ENCODE data around the gene MID1. TPM values are rescaled to one million over a fixed set of nuclear protein-coding genes. Genes with fewer than 3 reads are reported as not detected.
A peak's percentile ranks its signal among the peaks of the same experiment; 100 is the strongest.

The MID1 gene
- total RNA-seq, 2 donors from 2014 or later = 14.6 to 26.1 TPM

GRCh38 chrX:10450959-10451355 is 169.4 kb downstream of the MID1 start:
- H3K27me3 ChIP-seq (replicated peaks; ENCODE audit: insufficient read depth) = no peaks in the 10 kb centered on the region
- H3K9me3 ChIP-seq = no peaks in the 10 kb centered on the region
- TF ChIP-seq POLR2A (IDR thresholded peaks at IDR 0.05) (no peak), POLR2AphosphoS5 (IDR thresholded peaks at IDR 0.05) (no peak), CTCF (IDR thresholded peaks at IDR 0.05) (no peak)
- H3K4me3 ChIP-seq = no peak overlapping the region
- 91% methylated on average over 4 of the region's 4 CpGs for WGBS
- no peak overlapping the region for H3K27ac ChIP-seq
- H3K4me1 ChIP-seq (replicated peaks) = no peaks in the 10 kb centered on the region
- H3K36me3 ChIP-seq = no peaks in the 10 kb centered on the region
- no peak for DNase-seq (ENCODE audit: low spot score)
- intact Hi-C loops (cut with DNase I) = no loop called here

GRCh38 chrX:10450229-10450958 is 170.0 kb downstream of the MID1 start:
- TF ChIP-seq POLR2A (IDR thresholded peaks at IDR 0.05) (no peak), POLR2AphosphoS5 (IDR thresholded peaks at IDR 0.05) (no peak), CTCF (IDR thresholded peaks at IDR 0.05) (no peak)
- H3K4me3 ChIP-seq = no peak overlapping the region
- H3K36me3 ChIP-seq = no peaks in the 10 kb centered on the region
- DNase-seq (ENCODE audit: low spot score) = no peak
- H3K27me3 ChIP-seq (replicated peaks; ENCODE audit: insufficient read depth) = no peaks in the 10 kb centered on the region
- intact Hi-C loops (cut with DNase I) = no loop called here
- no peaks in the 10 kb centered on the region for H3K4me1 ChIP-seq (replicated peaks)
- H3K27ac ChIP-seq = no peak overlapping the region
- no peaks in the 10 kb centered on the region for H3K9me3 ChIP-seq
- 73% methylated on average over 5 of the region's 5 CpGs for WGBS

GRCh38 chrX:10447564-10448214 is 172.7 kb downstream of the MID1 start:
- TF ChIP-seq POLR2A (IDR thresholded peaks at IDR 0.05) (no peak), CTCF (IDR thresholded peaks at IDR 0.05) (no peak), POLR2AphosphoS5 (IDR thresholded peaks at IDR 0.05) (peak; percentile 23)
- Histone ChIP-seq H3K4me1 (replicated peaks) (no peaks in the 10 kb centered on the region), H3K27me3 (replicated peaks; ENCODE audit: insufficient read depth) (no peaks in the 10 kb centered on the region), H3K36me3 (no peaks in the 10 kb centered on the region), H3K4me3 (no peak overlapping the region), H3K9me3 (no peaks in the 10 kb centered on the region), H3K27ac (no peak overlapping the region)
- WGBS = 37% methylated on average over 4 of the region's 4 CpGs
- peak; percentile 19 for DNase-seq (ENCODE audit: low spot score)
- intact Hi-C loops (cut with DNase I) = no loop called here

- DNase-seq (ENCODE audit: low spot score) = no peak
- Histone ChIP-seq H3K27ac (no peak overlapping the region), H3K9me3 (no peaks in the 10 kb centered on the region), H3K36me3 (no peaks in the 10 kb centered on the region), H3K4me1 (replicated peaks) (no peaks in the 10 kb centered on the region), H3K4me3 (no peak overlapping the region), H3K27me3 (replicated peaks; ENCODE audit: insufficient read depth) (no peaks in the 10 kb centered on the region)
- intact Hi-C loops (cut with DNase I) = no loop called here
- 95% methylated on average over 2 of the region's 2 CpGs for WGBS
- TF ChIP-seq CTCF (IDR thresholded peaks at IDR 0.05) (no peak), POLR2AphosphoS5 (IDR thresholded peaks at IDR 0.05) (no peak), POLR2A (IDR thresholded peaks at IDR 0.05) (no peak)
Measured at GRCh38 chrX:10444204-10444603, 176.2 kb downstream of the MID1 start.

- no peak for DNase-seq (ENCODE audit: low spot score)
- no peaks in the 10 kb centered on the region for H3K36me3 ChIP-seq
- H3K27ac ChIP-seq = no peak overlapping the region
- 67% methylated on average over 1 of the region's 1 CpG for WGBS
- H3K4me3 ChIP-seq = no peak overlapping the region
- no peaks in the 10 kb centered on the region for H3K27me3 ChIP-seq (replicated peaks; ENCODE audit: insufficient read depth)
- no peaks in the 10 kb centered on the region for H3K4me1 ChIP-seq (replicated peaks)
- intact Hi-C loops (cut with DNase I) = no loop called here
- no peaks in the 10 kb centered on the region for H3K9me3 ChIP-seq
- TF ChIP-seq CTCF (IDR thresholded peaks at IDR 0.05) (no peak), POLR2AphosphoS5 (IDR thresholded peaks at IDR 0.05) (no peak), POLR2A (IDR thresholded peaks at IDR 0.05) (no peak)
Measured at GRCh38 chrX:10441464-10441863, 178.9 kb downstream of the MID1 start.

Data from prostate gland (tissue), 2 donors.